ENCODE data around the gene KIF16B. TPM values are rescaled to one million over a fixed set of nuclear protein-coding genes. Genes with fewer than 3 reads are reported as not detected.

KIF16B gene
- total and polyA plus RNA-seq, 2 experiments from 2014 or later = 6.5 to 11.1 TPM

DNA sequence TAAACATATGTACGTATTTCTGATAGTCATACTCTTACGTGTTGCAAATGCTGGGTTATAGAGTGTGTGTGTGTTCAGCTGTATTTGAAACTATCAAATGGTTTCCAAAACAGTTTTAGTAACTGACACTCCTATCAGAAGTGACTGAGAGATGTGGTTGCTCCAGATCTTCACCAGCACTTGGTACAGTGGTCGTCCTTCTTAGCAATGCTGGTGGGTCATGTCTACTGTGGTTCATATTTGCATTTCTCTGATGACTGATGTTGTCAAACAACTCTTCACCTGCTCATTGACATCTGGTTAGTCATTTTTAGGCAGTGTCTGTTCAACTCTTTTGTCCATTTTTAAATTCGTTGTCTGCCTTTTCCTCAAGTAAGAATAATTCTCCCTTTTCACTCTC lies 259.3 kb downstream of the KIF16B start (continued):
- TF ChIP-seq, protein P1, sequence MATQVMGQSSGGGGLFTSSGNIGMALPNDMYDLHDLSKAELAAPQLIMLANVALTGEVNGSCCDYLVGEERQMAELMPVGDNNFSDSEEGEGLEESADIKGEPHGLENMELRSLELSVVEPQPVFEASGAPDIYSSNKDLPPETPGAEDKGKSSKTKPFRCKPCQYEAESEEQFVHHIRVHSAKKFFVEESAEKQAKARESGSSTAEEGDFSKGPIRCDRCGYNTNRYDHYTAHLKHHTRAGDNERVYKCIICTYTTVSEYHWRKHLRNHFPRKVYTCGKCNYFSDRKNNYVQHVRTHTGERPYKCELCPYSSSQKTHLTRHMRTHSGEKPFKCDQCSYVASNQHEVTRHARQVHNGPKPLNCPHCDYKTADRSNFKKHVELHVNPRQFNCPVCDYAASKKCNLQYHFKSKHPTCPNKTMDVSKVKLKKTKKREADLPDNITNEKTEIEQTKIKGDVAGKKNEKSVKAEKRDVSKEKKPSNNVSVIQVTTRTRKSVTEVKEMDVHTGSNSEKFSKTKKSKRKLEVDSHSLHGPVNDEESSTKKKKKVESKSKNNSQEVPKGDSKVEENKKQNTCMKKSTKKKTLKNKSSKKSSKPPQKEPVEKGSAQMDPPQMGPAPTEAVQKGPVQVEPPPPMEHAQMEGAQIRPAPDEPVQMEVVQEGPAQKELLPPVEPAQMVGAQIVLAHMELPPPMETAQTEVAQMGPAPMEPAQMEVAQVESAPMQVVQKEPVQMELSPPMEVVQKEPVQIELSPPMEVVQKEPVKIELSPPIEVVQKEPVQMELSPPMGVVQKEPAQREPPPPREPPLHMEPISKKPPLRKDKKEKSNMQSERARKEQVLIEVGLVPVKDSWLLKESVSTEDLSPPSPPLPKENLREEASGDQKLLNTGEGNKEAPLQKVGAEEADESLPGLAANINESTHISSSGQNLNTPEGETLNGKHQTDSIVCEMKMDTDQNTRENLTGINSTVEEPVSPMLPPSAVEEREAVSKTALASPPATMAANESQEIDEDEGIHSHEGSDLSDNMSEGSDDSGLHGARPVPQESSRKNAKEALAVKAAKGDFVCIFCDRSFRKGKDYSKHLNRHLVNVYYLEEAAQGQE (IDR thresholded peaks at IDR 0.05; ENCODE audit: unreplicated experiment) = no peak

DNA sequence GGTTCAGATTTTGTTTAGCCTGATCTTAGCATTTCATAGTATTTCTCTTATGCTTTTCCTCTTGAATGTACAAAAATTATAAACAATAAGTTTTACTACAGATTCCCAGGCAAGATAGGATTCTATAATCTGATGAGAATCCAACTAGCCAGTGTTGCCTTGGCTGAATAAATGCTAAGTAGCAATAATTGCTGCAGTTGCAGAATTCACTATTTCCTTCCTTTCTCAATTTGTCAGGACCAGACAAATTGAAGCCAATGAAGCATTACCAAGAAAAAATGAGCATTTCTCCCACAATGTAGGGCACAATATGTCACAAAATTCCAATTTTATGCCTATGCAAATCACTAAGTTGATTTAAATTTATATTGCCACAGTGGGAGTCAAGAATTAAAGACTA lies 260.2 kb downstream of the KIF16B start:
- ATAC-seq (no peak), DNase-seq (ENCODE audit: low spot score) (no peak)
- Histone ChIP-seq H3K27me3 (ENCODE audit: insufficient read depth) (no peaks in the 10 kb centered on the region), H3K27ac (ENCODE audit: low read depth) (no peak overlapping the region), H3K4me1 (ENCODE audit: insufficient read depth) (no peaks in the 10 kb centered on the region), H2AFZ (no peak overlapping the region), H3K4me2 (no peak overlapping the region), H4K20me1 (replicated peaks; ENCODE audit: insufficient read depth) (no peaks in the 10 kb centered on the region), H3K79me2 (replicated peaks; ENCODE audit: insufficient read depth) (no peaks in the 10 kb centered on the region), H3K36me3 (ENCODE audit: insufficient read depth) (no peaks in the 10 kb centered on the region), H3K4me3 (no peak overlapping the region), H3K9me2 (ENCODE audit: insufficient read depth) (no peaks in the 10 kb centered on the region), H3F3A (replicated peaks; ENCODE audit: low read depth) (no peaks in the 10 kb centered on the region)
- Mint-ChIP-seq H3K4me1 (no peaks in the 10 kb centered on the region), H3K36me3 (ENCODE audit: low read depth) (no peaks in the 10 kb centered on the region), H3K4me3 (no peak overlapping the region), H3K27ac (no peak overlapping the region), H3K27me3 (ENCODE audit: insufficient read depth, low read depth, poor library complexity) (no peaks in the 10 kb centered on the region), H3K9me3 (no peaks in the 10 kb centered on the region)
- no peak for TF ChIP-seq NANOG (IDR thresholded peaks at IDR 0.05; ENCODE audit: borderline replicate concordance)
- no peak for TF ChIP-seq EZH2 (IDR thresholded peaks at IDR 0.05; ENCODE audit: low read depth, unreplicated experiment)
- no peak for TF ChIP-seq STAT1 (IDR thresholded peaks at IDR 0.05; ENCODE audit: unreplicated experiment)
- TF ChIP-seq ZNF331 (CRISPR knock-in tag; IDR thresholded peaks at IDR 0.05; ENCODE audit: low read depth) = no peak
- TF ChIP-seq ZNF114 (CRISPR knock-in tag; IDR thresholded peaks at IDR 0.05) = no peak
- TF ChIP-seq, protein P2, sequence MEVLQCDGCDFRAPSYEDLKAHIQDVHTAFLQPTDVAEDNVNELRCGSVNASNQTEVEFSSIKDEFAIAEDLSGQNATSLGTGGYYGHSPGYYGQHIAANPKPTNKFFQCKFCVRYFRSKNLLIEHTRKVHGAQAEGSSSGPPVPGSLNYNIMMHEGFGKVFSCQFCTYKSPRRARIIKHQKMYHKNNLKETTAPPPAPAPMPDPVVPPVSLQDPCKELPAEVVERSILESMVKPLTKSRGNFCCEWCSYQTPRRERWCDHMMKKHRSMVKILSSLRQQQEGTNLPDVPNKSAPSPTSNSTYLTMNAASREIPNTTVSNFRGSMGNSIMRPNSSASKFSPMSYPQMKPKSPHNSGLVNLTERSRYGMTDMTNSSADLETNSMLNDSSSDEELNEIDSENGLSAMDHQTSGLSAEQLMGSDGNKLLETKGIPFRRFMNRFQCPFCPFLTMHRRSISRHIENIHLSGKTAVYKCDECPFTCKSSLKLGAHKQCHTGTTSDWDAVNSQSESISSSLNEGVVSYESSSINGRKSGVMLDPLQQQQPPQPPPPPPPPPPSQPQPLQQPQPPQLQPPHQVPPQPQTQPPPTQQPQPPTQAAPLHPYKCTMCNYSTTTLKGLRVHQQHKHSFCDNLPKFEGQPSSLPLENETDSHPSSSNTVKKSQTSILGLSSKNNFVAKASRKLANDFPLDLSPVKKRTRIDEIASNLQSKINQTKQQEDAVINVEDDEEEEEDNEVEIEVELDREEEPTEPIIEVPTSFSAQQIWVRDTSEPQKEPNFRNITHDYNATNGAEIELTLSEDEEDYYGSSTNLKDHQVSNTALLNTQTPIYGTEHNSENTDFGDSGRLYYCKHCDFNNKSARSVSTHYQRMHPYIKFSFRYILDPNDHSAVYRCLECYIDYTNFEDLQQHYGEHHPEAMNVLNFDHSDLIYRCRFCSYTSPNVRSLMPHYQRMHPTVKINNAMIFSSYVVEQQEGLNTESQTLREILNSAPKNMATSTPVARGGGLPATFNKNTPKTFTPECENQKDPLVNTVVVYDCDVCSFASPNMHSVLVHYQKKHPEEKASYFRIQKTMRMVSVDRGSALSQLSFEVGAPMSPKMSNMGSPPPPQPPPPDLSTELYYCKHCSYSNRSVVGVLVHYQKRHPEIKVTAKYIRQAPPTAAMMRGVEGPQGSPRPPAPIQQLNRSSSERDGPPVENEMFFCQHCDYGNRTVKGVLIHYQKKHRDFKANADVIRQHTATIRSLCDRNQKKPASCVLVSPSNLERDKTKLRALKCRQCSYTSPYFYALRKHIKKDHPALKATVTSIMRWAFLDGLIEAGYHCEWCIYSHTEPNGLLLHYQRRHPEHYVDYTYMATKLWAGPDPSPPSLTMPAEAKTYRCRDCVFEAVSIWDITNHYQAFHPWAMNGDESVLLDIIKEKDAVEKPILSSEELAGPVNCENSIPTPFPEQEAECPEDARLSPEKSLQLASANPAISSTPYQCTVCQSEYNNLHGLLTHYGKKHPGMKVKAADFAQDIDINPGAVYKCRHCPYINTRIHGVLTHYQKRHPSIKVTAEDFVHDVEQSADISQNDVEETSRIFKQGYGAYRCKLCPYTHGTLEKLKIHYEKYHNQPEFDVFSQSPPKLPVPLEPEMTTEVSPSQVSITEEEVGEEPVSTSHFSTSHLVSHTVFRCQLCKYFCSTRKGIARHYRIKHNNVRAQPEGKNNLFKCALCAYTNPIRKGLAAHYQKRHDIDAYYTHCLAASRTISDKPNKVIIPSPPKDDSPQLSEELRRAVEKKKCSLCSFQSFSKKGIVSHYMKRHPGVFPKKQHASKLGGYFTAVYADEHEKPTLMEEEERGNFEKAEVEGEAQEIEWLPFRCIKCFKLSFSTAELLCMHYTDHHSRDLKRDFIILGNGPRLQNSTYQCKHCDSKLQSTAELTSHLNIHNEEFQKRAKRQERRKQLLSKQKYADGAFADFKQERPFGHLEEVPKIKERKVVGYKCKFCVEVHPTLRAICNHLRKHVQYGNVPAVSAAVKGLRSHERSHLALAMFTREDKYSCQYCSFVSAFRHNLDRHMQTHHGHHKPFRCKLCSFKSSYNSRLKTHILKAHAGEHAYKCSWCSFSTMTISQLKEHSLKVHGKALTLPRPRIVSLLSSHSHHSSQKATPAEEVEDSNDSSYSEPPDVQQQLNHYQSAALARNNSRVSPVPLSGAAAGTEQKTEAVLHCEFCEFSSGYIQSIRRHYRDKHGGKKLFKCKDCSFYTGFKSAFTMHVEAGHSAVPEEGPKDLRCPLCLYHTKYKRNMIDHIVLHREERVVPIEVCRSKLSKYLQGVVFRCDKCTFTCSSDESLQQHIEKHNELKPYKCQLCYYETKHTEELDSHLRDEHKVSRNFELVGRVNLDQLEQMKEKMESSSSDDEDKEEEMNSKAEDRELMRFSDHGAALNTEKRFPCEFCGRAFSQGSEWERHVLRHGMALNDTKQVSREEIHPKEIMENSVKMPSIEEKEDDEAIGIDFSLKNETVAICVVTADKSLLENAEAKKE (CRISPR knock-in tag; IDR thresholded peaks at IDR 0.05) = no peak
- no peak for TF ChIP-seq CREB1 (CRISPR knock-in tag; IDR thresholded peaks at IDR 0.05; ENCODE audit: low read depth)
- TF ChIP-seq, protein P3, sequence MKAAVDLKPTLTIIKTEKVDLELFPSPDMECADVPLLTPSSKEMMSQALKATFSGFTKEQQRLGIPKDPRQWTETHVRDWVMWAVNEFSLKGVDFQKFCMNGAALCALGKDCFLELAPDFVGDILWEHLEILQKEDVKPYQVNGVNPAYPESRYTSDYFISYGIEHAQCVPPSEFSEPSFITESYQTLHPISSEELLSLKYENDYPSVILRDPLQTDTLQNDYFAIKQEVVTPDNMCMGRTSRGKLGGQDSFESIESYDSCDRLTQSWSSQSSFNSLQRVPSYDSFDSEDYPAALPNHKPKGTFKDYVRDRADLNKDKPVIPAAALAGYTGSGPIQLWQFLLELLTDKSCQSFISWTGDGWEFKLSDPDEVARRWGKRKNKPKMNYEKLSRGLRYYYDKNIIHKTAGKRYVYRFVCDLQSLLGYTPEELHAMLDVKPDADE (IDR thresholded peaks at IDR 0.05) = no peak

Measured in GM23338 (cell line).